ENCODE measurements around the gene NBEAL1.
"Not testable (repeated sequence)": the region's sequence is repeated elsewhere in the genome, so short reads cannot be mapped to it uniquely, and the experiment has no call there.

Gene NBEAL1

GRCh38 chr2:203040966-203041521 is 26.4 kb downstream of the NBEAL1 start:
- H3K9ac ChIP-seq (ENCODE audit: low read length), result no peak overlapping the region
- H3K27me3 ChIP-seq (replicated peaks; ENCODE audit: control insufficient read depth, insufficient read depth, low read length), result no peaks in the 10 kb centered on the region
- H3K4me3 ChIP-seq (ENCODE audit: low read length), result no peak overlapping the region
- H3K4me1 ChIP-seq (ENCODE audit: control insufficient read depth, insufficient read depth, low read length), result peaks cover 16% of the 10 kb centered on the region
- peaks cover 45% of the 10 kb centered on the region for H3K36me3 ChIP-seq (ENCODE audit: control insufficient read depth, insufficient read depth, low read length, severe bottlenecking)
- no peaks in the 10 kb centered on the region for H3K9me3 ChIP-seq (ENCODE audit: control insufficient read depth, low read length)
- no peak for DNase-seq (ENCODE audit: low read depth)

GRCh38 chr2:203042178-203042577 is 27.5 kb downstream of the NBEAL1 start:
- Histone ChIP-seq H3K4me3 (ENCODE audit: low read length) (no peak overlapping the region), H3K9me3 (ENCODE audit: control insufficient read depth, low read length) (no peaks in the 10 kb centered on the region), H3K4me1 (ENCODE audit: control insufficient read depth, insufficient read depth, low read length) (peaks cover 8% of the 10 kb centered on the region), H3K27me3 (replicated peaks; ENCODE audit: control insufficient read depth, insufficient read depth, low read length) (no peaks in the 10 kb centered on the region), H3K9ac (ENCODE audit: low read length) (no peak overlapping the region), H3K36me3 (ENCODE audit: control insufficient read depth, insufficient read depth, low read length, severe bottlenecking) (peaks cover 53% of the 10 kb centered on the region)
- no peak for DNase-seq (ENCODE audit: low read depth)

GRCh38 chr2:203043226-203043625 is 28.6 kb downstream of the NBEAL1 start:
- no peak for DNase-seq (ENCODE audit: low read depth)
- H3K4me1 ChIP-seq (ENCODE audit: control insufficient read depth, insufficient read depth, low read length), result peaks cover 3% of the 10 kb centered on the region
- no peaks in the 10 kb centered on the region for H3K27me3 ChIP-seq (replicated peaks; ENCODE audit: control insufficient read depth, insufficient read depth, low read length)
- H3K4me3 ChIP-seq (ENCODE audit: low read length), result no peak overlapping the region
- peaks cover 61% of the 10 kb centered on the region for H3K36me3 ChIP-seq (ENCODE audit: control insufficient read depth, insufficient read depth, low read length, severe bottlenecking)
- no peaks in the 10 kb centered on the region for H3K9me3 ChIP-seq (ENCODE audit: control insufficient read depth, low read length)
- no peak overlapping the region for H3K9ac ChIP-seq (ENCODE audit: low read length)

DNA sequence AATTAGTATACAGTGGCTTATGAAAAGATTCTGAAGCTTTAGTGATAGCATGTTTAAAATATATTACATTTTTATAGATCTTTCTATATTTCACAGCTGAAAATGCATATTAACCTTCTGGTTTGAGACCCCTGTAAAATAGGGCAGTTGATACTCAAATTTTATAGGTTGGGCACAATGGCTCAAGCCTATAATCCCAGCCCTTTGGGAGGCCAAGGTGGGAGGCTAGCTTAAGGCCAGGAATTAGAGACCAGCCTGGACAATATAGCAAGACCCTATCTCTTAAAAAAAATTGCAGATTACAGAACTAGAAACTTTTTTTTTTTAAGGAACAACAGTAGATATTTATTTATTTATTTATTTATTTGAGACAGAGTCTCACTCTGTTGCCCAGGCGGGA is 31.2 kb downstream of the NBEAL1 start:
- no peaks in the 10 kb centered on the region for H3K27me3 ChIP-seq (replicated peaks; ENCODE audit: control insufficient read depth, insufficient read depth, low read length)
- peaks cover 76% of the 10 kb centered on the region for H3K36me3 ChIP-seq (ENCODE audit: control insufficient read depth, insufficient read depth, low read length, severe bottlenecking)
- no peak for DNase-seq (ENCODE audit: low read depth)
- no peaks in the 10 kb centered on the region for H3K4me1 ChIP-seq (ENCODE audit: control insufficient read depth, insufficient read depth, low read length)
- no peak overlapping the region for H3K9ac ChIP-seq (ENCODE audit: low read length)
- H3K9me3 ChIP-seq (ENCODE audit: control insufficient read depth, low read length), result no peaks in the 10 kb centered on the region
- H3K4me3 ChIP-seq (ENCODE audit: low read length), result no peak overlapping the region

GRCh38 chr2:203052539-203052938 is 37.9 kb downstream of the NBEAL1 start:
- Histone ChIP-seq H3K36me3 (ENCODE audit: control insufficient read depth, insufficient read depth, low read length, severe bottlenecking) (peaks cover 72% of the 10 kb centered on the region), H3K4me1 (ENCODE audit: control insufficient read depth, insufficient read depth, low read length) (no peaks in the 10 kb centered on the region), H3K27me3 (replicated peaks; ENCODE audit: control insufficient read depth, insufficient read depth, low read length) (no peaks in the 10 kb centered on the region), H3K9ac (ENCODE audit: low read length) (no peak overlapping the region), H3K9me3 (ENCODE audit: control insufficient read depth, low read length) (no peaks in the 10 kb centered on the region), H3K4me3 (ENCODE audit: low read length) (no peak overlapping the region)
- no peak for DNase-seq (ENCODE audit: low read depth)

- Histone ChIP-seq H3K4me3 (ENCODE audit: low read length) (no peak overlapping the region), H3K9ac (ENCODE audit: low read length) (no peak overlapping the region), H3K36me3 (ENCODE audit: control insufficient read depth, insufficient read depth, low read length, severe bottlenecking) (peaks cover 80% of the 10 kb centered on the region), H3K27me3 (replicated peaks; ENCODE audit: control insufficient read depth, insufficient read depth, low read length) (no peaks in the 10 kb centered on the region), H3K9me3 (ENCODE audit: control insufficient read depth, low read length) (no peaks in the 10 kb centered on the region), H3K4me1 (ENCODE audit: control insufficient read depth, insufficient read depth, low read length) (no peaks in the 10 kb centered on the region)
- DNase-seq (ENCODE audit: low read depth), result no peak
These were observed 45.0 kb downstream of the NBEAL1 start for GRCh38 chr2:203059567-203060240.

DNA sequence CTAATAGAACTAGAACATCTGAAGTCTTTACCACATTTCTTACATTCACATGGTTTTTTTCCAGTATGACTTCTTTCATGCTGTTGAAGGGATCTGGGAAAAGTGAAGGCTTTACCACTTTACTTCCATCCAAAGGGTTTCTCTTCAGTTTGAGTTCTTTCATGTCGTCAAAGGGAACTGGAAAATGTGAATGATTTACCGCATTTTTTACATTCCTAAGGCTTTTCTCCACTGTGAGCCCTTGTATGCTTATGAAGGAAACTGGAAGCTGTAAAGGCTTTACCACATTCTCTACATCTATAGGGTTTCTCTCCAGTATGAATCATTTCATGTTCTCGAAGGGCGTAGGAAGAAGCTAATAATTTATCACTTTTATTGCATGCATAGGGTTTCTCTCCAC is 46.7 kb downstream of the NBEAL1 start:
- H3K36me3 ChIP-seq (ENCODE audit: control insufficient read depth, insufficient read depth, low read length, severe bottlenecking), result peaks cover 83% of the 10 kb centered on the region
- H3K9me3 ChIP-seq (ENCODE audit: control insufficient read depth, low read length), result no peaks in the 10 kb centered on the region

GRCh38 chr2:203062126-203062525 is 47.5 kb downstream of the NBEAL1 start:
- DNase-seq (ENCODE audit: low read depth), result no peak
- H3K4me3 ChIP-seq (ENCODE audit: low read length), result no peak overlapping the region
- H3K27me3 ChIP-seq (replicated peaks; ENCODE audit: control insufficient read depth, insufficient read depth, low read length), result no peaks in the 10 kb centered on the region
- peaks cover 78% of the 10 kb centered on the region for H3K36me3 ChIP-seq (ENCODE audit: control insufficient read depth, insufficient read depth, low read length, severe bottlenecking)
- H3K9me3 ChIP-seq (ENCODE audit: control insufficient read depth, low read length), result no peaks in the 10 kb centered on the region
- no peaks in the 10 kb centered on the region for H3K4me1 ChIP-seq (ENCODE audit: control insufficient read depth, insufficient read depth, low read length)
- no peak overlapping the region for H3K9ac ChIP-seq (ENCODE audit: low read length)

More for the DNA sequence above, 46.7 kb downstream of the NBEAL1 start:
- no peaks in the 10 kb centered on the region for H3K4me1 ChIP-seq (ENCODE audit: control insufficient read depth, insufficient read depth, low read length)
- peak; percentile 51 for DNase-seq (ENCODE audit: low read depth)
- H3K27me3 ChIP-seq (replicated peaks; ENCODE audit: control insufficient read depth, insufficient read depth, low read length), result no peaks in the 10 kb centered on the region
- H3K9ac ChIP-seq (ENCODE audit: low read length), result no peak overlapping the region
- no peak overlapping the region for H3K4me3 ChIP-seq (ENCODE audit: low read length)

DNA sequence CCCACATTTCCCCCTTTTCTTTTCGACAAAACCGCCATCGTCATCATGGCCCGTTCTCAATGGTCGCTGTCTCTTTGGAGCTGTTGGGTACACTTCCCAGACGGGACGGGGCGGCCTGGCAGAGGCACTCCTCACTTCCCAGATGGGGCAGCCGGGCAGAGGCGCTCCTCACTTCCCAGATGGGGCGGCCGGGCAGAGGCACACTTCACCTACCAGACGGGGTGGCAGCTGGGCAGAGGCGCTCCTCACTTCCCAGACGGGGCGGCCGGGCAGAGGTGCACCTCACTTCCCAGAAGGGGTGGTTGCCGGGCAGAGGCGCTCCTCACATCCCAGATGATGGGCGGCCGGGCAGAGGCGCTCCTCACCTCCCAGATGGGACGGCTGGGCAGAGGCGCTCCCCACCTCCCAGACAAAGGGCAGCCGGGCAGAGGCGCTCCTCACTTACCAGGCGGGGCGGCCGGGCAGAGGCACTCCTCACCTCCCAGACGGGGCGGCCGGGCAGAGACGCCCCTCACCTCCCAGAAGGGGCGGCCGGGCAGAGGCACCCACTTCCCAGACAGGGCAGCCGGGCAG is 51.9 kb downstream of the NBEAL1 start:
- not testable (repeated sequence) for H3K4me1 ChIP-seq (ENCODE audit: control insufficient read depth, insufficient read depth, low read length); H3K4me3 ChIP-seq (ENCODE audit: low read length); DNase-seq (ENCODE audit: low read depth); H3K27me3 ChIP-seq (replicated peaks; ENCODE audit: control insufficient read depth, insufficient read depth, low read length); H3K9ac ChIP-seq (ENCODE audit: low read length); H3K9me3 ChIP-seq (ENCODE audit: control insufficient read depth, low read length)
- peaks cover 72% of the 10 kb centered on the region for H3K36me3 ChIP-seq (ENCODE audit: control insufficient read depth, insufficient read depth, low read length, severe bottlenecking)

DNA sequence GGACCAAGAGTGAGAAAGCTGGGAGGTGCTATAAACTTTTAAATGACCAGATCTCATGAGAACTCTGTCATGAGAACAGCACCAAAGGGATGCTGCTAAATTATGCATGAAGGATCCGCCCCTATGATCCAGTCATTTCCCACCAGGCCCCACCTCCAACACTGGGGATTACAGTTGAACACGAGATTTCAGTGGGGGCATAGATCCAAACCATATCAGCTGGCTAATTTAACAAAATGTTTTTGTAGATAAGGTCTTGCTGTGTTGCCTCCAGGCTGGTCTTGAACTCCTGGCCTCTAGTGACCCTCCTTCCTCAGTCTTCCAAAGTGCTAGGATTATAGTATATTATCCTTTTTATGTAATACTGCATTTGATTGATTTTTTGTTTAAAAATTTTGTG is 56.0 kb downstream of the NBEAL1 start:
- no peak overlapping the region for H3K9ac ChIP-seq (ENCODE audit: low read length)
- H3K9me3 ChIP-seq (ENCODE audit: control insufficient read depth, low read length), result peaks cover 7% of the 10 kb centered on the region
- H3K27me3 ChIP-seq (replicated peaks; ENCODE audit: control insufficient read depth, insufficient read depth, low read length), result no peaks in the 10 kb centered on the region
- no peaks in the 10 kb centered on the region for H3K4me1 ChIP-seq (ENCODE audit: control insufficient read depth, insufficient read depth, low read length)
- H3K4me3 ChIP-seq (ENCODE audit: low read length), result no peak overlapping the region
- DNase-seq (ENCODE audit: low read depth), result no peak
- H3K36me3 ChIP-seq (ENCODE audit: control insufficient read depth, insufficient read depth, low read length, severe bottlenecking), result peaks cover 60% of the 10 kb centered on the region

DNA sequence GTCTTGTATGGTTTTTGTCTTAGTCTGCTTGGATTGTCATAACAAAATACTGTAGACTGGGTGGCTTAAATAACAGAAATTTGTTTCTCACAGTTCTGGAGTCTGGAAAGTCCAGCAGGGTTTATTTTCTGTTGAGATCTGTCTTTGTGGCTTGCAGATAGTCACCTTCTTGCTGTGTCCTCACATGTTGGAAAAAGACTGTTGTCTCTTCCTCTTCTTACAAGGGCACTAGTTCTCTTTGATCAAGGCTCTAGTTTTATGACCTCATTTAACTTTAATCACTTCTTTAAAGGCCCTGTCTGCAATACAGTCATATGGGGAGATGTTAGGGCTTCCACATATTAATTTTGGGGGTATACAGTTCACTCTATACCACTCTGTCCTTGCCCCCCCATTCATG is 56.5 kb downstream of the NBEAL1 start:
- Histone ChIP-seq H3K9me3 (ENCODE audit: control insufficient read depth, low read length) (peaks cover 7% of the 10 kb centered on the region), H3K36me3 (ENCODE audit: control insufficient read depth, insufficient read depth, low read length, severe bottlenecking) (peaks cover 60% of the 10 kb centered on the region), H3K4me1 (ENCODE audit: control insufficient read depth, insufficient read depth, low read length) (no peaks in the 10 kb centered on the region), H3K9ac (ENCODE audit: low read length) (no peak overlapping the region), H3K27me3 (replicated peaks; ENCODE audit: control insufficient read depth, insufficient read depth, low read length) (no peaks in the 10 kb centered on the region), H3K4me3 (ENCODE audit: low read length) (no peak overlapping the region)
- DNase-seq (ENCODE audit: low read depth), result no peak

Data from adipocyte (in vitro differentiated cells).